NCI-H226 (cell line): Measurements from ENCODE around the gene ZIC1.

ENCODE experiments used
- DNase-seq: peaks from one replicate; pipeline ENCODE4 v3.0.0-alpha.2; 2015

The ZIC1 gene

GRCh38 chr3:147411815-147412241 is 2.7 kb downstream of the ZIC1 start:
- no peak for DNase-seq

- no peak for DNase-seq
Measured at GRCh38 chr3:147412261-147412916, 3.2 kb downstream of the ZIC1 start.

GRCh38 chr3:147412917-147413685 is 3.9 kb downstream of the ZIC1 start:
- DNase-seq = no peak

GRCh38 chr3:147413686-147414389 is 4.7 kb downstream of the ZIC1 start:
- DNase-seq = no peak

GRCh38 chr3:147414390-147415138 is 5.4 kb downstream of the ZIC1 start:
- no peak for DNase-seq

- no peak for DNase-seq
Measured at GRCh38 chr3:147415286-147415685, 6.1 kb downstream of the ZIC1 start.

GRCh38 chr3:147415874-147416273 is 6.7 kb downstream of the ZIC1 start:
- no peak for DNase-seq

- DNase-seq = no peak
Measured at GRCh38 chr3:147416931-147417330, 7.8 kb downstream of the ZIC1 start.

GRCh38 chr3:147417551-147418295 is 8.6 kb downstream of the ZIC1 start:
- DNase-seq = no peak

GRCh38 chr3:147418371-147418781 is 9.2 kb downstream of the ZIC1 start:
- DNase-seq = no peak

GRCh38 chr3:147418808-147419701 is 9.9 kb downstream of the ZIC1 start:
- DNase-seq = no peak

- no peak for DNase-seq
Measured at GRCh38 chr3:147419781-147420224, 10.6 kb downstream of the ZIC1 start.

- DNase-seq = no peak
Measured at GRCh38 chr3:147420353-147421183, 11.4 kb downstream of the ZIC1 start.

GRCh38 chr3:147421184-147421912 is 12.2 kb downstream of the ZIC1 start:
- DNase-seq = no peak

- no peak for DNase-seq
Measured at GRCh38 chr3:147422196-147422595, 13.0 kb downstream of the ZIC1 start.

- no peak for DNase-seq
Measured at GRCh38 chr3:147422601-147423536, 13.7 kb downstream of the ZIC1 start.

GRCh38 chr3:147423537-147423797 is 14.3 kb downstream of the ZIC1 start:
- no peak for DNase-seq

- no peak for DNase-seq
Measured at GRCh38 chr3:147423798-147424580, 14.8 kb downstream of the ZIC1 start.
